Activated naive CD4-positive, alpha-beta T cell treated with anti-CD3 and anti-CD28 coated beads, Interleukin-2, amount 10 ng/mL, durations not matched to agents 7 days and 5 days (primary cell): ENCODE results near the gene ELF1.

Experiments used
- CTCF ChIA-PET: fragments of 350-600 bp; sonication (Branson Sonifier 250); formaldehyde crosslinking; loops from one replicate; lab custom pipeline; 2021; ENCODE audit warnings: antibody characterized with exemption; lab: Charles Lee
- DNase-seq: peaks from one replicate; pipeline ENCODE4 v3.0.0-alpha.2; 2020
- H3K27ac Mint-ChIP-seq: one replicate; pipeline ENCODE4 v1.8.0; 2021; ENCODE audit warnings: mild to moderate bottlenecking, moderate library complexity, mixed read lengths
- H3K27me3 Mint-ChIP-seq: one replicate; pipeline ENCODE4 v1.8.0; 2021; ENCODE audit warnings: mild to moderate bottlenecking, mixed read lengths
- H3K36me3 Mint-ChIP-seq: one replicate; pipeline ENCODE4 v1.8.0; 2021; ENCODE audit warnings: mixed read lengths
- H3K4me1 Mint-ChIP-seq: one replicate; pipeline ENCODE4 v1.8.0; 2021; ENCODE audit warnings: mixed read lengths
- H3K4me3 Mint-ChIP-seq: one replicate; pipeline ENCODE4 v1.8.0; 2021; ENCODE audit warnings: mild to moderate bottlenecking, moderate library complexity, mixed read lengths
- H3K9me3 Mint-ChIP-seq: one replicate; pipeline ENCODE4 v1.8.0; 2021; ENCODE audit warnings: mixed read lengths

The ELF1 gene

DNA sequence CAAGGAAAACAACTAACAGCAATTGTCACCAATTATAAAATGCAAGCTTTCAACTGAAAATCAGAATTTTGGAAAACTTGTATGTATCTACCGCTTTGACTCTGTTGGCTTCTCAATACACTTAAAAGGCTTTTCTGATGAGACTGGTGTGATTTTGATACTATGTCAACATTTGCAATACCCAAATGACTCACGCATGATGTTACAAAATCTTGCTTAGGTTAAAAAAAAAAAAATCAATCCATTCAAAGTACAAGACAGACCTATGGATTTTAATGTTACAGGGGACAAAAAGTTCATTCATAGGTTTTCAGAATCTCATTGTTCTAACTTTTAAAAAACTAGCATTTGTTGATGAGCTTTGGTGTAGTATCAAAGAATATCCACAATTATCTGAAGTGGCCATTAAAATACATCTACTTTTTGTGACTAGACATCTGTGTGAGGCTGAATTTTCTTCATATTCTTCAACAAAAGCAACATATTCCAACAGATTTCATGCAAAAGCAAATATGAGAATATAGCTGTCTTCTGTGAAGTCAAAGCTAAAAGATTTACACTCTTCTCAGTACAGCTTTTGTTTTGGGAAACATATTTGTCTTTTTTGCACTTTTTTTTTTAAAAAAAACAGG, 10.7 kb downstream of the ELF1 start:
- Mint-ChIP-seq H3K36me3 (peaks cover 41% of the 10 kb centered on the region), H3K4me1 (peaks cover 79% of the 10 kb centered on the region), H3K4me3 (peak overlapping the region; percentile 31), H3K27ac (peak overlapping the region; percentile 67), H3K27me3 (no peaks in the 10 kb centered on the region), H3K9me3 (no peaks in the 10 kb centered on the region)
- DNase-seq: no peak
- CTCF ChIA-PET: interaction anchor here (1.1 to 1.2 kb wide), 2 partner anchors 27 to 46 kb away, joined by 3 read pairs; no protein-coding TSS in a partner anchor

- DNase-seq: no peak
- H3K4me1 Mint-ChIP-seq: peaks cover 75% of the 10 kb centered on the region
- peaks cover 36% of the 10 kb centered on the region for H3K36me3 Mint-ChIP-seq
Observed at GRCh38 chr13:41007744-41008128, 11.4 kb downstream of the ELF1 start.

GRCh38 chr13:41006978-41007743, 12.0 kb downstream of the ELF1 start:
- no peaks in the 10 kb centered on the region for H3K27me3 Mint-ChIP-seq

More at GRCh38 chr13:41007744-41008128, 11.4 kb downstream of the ELF1 start:
- peak overlapping the region; percentile 31 for H3K4me3 Mint-ChIP-seq
- H3K27ac Mint-ChIP-seq: peak overlapping the region; percentile 67
- no peaks in the 10 kb centered on the region for H3K9me3 Mint-ChIP-seq
- CTCF ChIA-PET: interaction anchor here (1.0 to 1.2 kb wide), 2 partner anchors 26 to 29 kb away, joined by 3 read pairs; no protein-coding TSS in a partner anchor
- H3K27me3 Mint-ChIP-seq: no peaks in the 10 kb centered on the region

GRCh38 chr13:41006306-41006705, 12.8 kb downstream of the ELF1 start:
- CTCF ChIA-PET: interaction anchor here (0.8 to 2.0 kb wide), 4 partner anchors 13 to 48 kb away, joined by 3 to 7 read pairs (median 4); partner anchors contain the start of gene ELF1

More at GRCh38 chr13:41006978-41007743, 12.0 kb downstream of the ELF1 start:
- peak overlapping the region; percentile 73 for H3K4me3 Mint-ChIP-seq
- peaks cover 77% of the 10 kb centered on the region for H3K4me1 Mint-ChIP-seq
- CTCF ChIA-PET: interaction anchor here (1.0 to 2.0 kb wide), 3 partner anchors 12 to 28 kb away, joined by 3 to 7 read pairs (median 3); partner anchors contain the start of gene ELF1
- H3K36me3 Mint-ChIP-seq: peaks cover 34% of the 10 kb centered on the region
- no peak for DNase-seq
- H3K27ac Mint-ChIP-seq: peak overlapping the region; percentile 67
- H3K9me3 Mint-ChIP-seq: no peaks in the 10 kb centered on the region

DNA sequence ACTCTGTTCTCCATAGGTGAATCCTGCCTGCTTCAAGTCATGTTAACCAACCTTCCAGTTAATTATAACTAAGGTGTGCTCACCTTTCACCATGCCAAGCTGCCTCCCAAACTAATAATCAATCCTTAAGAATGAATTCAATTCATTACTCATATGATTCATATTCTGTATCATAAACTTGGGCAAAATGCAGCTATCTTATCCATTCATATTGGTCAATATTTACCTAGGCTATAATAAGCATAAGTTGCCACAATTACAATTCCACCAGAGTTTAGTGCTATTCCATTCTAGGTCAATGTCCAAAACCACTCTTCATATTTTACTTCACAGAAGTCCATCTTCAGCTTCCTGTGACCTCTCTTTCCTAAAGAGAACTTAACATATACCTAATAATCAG, 13.4 kb downstream of the ELF1 start:
- Mint-ChIP-seq H3K36me3 (peaks cover 34% of the 10 kb centered on the region), H3K4me3 (peak overlapping the region; percentile 53), H3K27ac (peak overlapping the region; percentile 91), H3K4me1 (peaks cover 74% of the 10 kb centered on the region), H3K9me3 (no peaks in the 10 kb centered on the region), H3K27me3 (no peaks in the 10 kb centered on the region)
- CTCF ChIA-PET: interaction anchor here (0.8 to 2.0 kb wide), 4 partner anchors 13 to 48 kb away, joined by 3 to 7 read pairs (median 4); partner anchors contain the start of gene ELF1
- no peak for DNase-seq

More at GRCh38 chr13:41006306-41006705, 12.8 kb downstream of the ELF1 start:
- Mint-ChIP-seq H3K27ac (peak overlapping the region; percentile 91), H3K36me3 (peaks cover 37% of the 10 kb centered on the region), H3K4me3 (peak overlapping the region; percentile 53), H3K27me3 (no peaks in the 10 kb centered on the region), H3K9me3 (no peaks in the 10 kb centered on the region), H3K4me1 (peaks cover 78% of the 10 kb centered on the region)
- no peak for DNase-seq

GRCh38 chr13:41004875-41005693, 14.0 kb downstream of the ELF1 start:
- peaks cover 73% of the 10 kb centered on the region for H3K4me1 Mint-ChIP-seq
- no peak for DNase-seq
- CTCF ChIA-PET: interaction anchor here (0.8 to 2.0 kb wide), 3 partner anchors 14 to 30 kb away, joined by 4 to 7 read pairs (median 5); partner anchors contain the start of gene ELF1

DNA sequence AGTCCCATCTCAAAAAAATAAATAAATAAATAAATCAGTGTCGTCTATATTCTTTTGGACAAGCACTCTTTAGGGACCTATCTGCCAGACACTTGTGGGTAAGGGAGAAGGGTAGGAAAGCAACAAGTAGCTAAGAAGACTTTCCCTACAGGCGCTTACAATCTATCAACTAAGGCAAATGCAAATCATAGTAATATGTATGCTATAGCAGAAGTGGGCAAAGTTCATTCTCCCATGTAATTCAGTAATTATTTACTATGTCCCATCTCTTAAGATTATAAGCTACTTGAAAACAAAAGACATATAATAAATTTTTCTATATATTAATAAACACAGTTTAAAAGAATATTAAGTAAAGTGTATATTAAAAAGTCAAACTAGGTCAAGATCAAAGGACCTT, 16.5 kb downstream of the ELF1 start:
- no peak for DNase-seq
- H3K27me3 Mint-ChIP-seq: no peaks in the 10 kb centered on the region
- H3K36me3 Mint-ChIP-seq: peaks cover 42% of the 10 kb centered on the region
- H3K27ac Mint-ChIP-seq: peak overlapping the region; percentile 19
- H3K9me3 Mint-ChIP-seq: no peaks in the 10 kb centered on the region
- CTCF ChIA-PET: interaction anchor here (1.0 to 1.3 kb wide), 3 partner anchors 9 to 28 kb away, joined by 3 to 5 read pairs (median 4); no protein-coding TSS in a partner anchor
- H3K4me1 Mint-ChIP-seq: peaks cover 78% of the 10 kb centered on the region
- no peak overlapping the region for H3K4me3 Mint-ChIP-seq

More at GRCh38 chr13:41004875-41005693, 14.0 kb downstream of the ELF1 start:
- Mint-ChIP-seq H3K36me3 (peaks cover 36% of the 10 kb centered on the region), H3K27me3 (no peaks in the 10 kb centered on the region), H3K9me3 (no peaks in the 10 kb centered on the region), H3K27ac (peak overlapping the region; percentile 91), H3K4me3 (peak overlapping the region; percentile 53)

DNA sequence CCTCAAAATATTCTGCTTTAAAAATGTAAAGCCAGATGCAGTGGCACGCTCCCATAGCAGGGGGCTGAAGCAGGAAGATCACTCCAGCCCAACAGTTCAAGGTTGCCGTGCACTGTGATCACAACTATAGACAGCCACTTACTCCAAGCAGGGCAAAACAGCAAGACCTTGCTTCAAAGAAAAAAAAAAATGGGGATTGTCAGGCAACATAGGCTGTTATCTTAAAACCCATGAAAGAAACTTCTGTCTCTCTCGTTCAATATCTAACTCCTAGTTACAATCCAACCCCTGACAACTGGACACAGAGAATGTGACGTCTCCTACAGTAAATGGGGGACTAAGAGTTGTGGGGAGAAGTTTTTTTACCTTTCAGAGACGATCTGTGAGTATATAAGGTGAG, 17.4 kb downstream of the ELF1 start:
- CTCF ChIA-PET: interaction anchor here (1.3 kb wide), 1 partner anchor 27 kb away, joined by 4 read pairs; no protein-coding TSS in a partner anchor
- H3K36me3 Mint-ChIP-seq: peaks cover 45% of the 10 kb centered on the region
- DNase-seq: no peak
- H3K27ac Mint-ChIP-seq: peak overlapping the region; percentile 51
- no peak overlapping the region for H3K4me3 Mint-ChIP-seq
- no peaks in the 10 kb centered on the region for H3K9me3 Mint-ChIP-seq
- H3K27me3 Mint-ChIP-seq: no peaks in the 10 kb centered on the region
- peaks cover 77% of the 10 kb centered on the region for H3K4me1 Mint-ChIP-seq

- Mint-ChIP-seq H3K4me3 (no peak overlapping the region), H3K36me3 (peaks cover 57% of the 10 kb centered on the region), H3K9me3 (no peaks in the 10 kb centered on the region), H3K27ac (no peak overlapping the region), H3K4me1 (peaks cover 81% of the 10 kb centered on the region), H3K27me3 (no peaks in the 10 kb centered on the region)
- CTCF ChIA-PET: no interaction called here
- DNase-seq: no peak
Observed at GRCh38 chr13:40999416-40999815, 19.7 kb downstream of the ELF1 start.

GRCh38 chr13:40996426-40997092, 22.6 kb downstream of the ELF1 start:
- Mint-ChIP-seq H3K4me3 (no peak overlapping the region), H3K9me3 (no peaks in the 10 kb centered on the region), H3K27me3 (no peaks in the 10 kb centered on the region), H3K36me3 (peaks cover 55% of the 10 kb centered on the region), H3K4me1 (peaks cover 83% of the 10 kb centered on the region), H3K27ac (peak overlapping the region; percentile 68)
- DNase-seq: no peak
- CTCF ChIA-PET: no interaction called here

DNA sequence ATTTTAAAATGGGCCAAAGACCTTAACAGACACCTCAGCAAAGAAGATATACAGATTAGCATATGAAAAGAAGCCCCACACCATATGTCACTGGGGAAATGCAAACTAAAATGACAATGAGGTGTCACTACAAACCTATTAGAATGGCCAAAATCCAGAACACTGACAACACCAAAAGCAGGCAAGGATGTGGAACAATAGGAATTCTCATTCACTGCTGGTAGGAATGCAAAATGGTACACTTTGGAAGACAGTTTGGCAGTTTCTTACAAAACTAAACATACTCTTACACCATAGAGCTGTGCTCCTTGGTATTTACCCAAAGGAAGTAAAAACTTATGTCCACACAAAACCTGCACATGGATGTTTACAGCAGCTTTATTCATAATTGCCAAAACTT, 23.1 kb downstream of the ELF1 start:
- no peak overlapping the region for H3K27ac Mint-ChIP-seq
- H3K4me1 Mint-ChIP-seq: peaks cover 79% of the 10 kb centered on the region
- H3K36me3 Mint-ChIP-seq: peaks cover 51% of the 10 kb centered on the region
- DNase-seq: no peak
- no peak overlapping the region for H3K4me3 Mint-ChIP-seq
- CTCF ChIA-PET: no interaction called here
- no peaks in the 10 kb centered on the region for H3K27me3 Mint-ChIP-seq
- H3K9me3 Mint-ChIP-seq: no peaks in the 10 kb centered on the region

DNA sequence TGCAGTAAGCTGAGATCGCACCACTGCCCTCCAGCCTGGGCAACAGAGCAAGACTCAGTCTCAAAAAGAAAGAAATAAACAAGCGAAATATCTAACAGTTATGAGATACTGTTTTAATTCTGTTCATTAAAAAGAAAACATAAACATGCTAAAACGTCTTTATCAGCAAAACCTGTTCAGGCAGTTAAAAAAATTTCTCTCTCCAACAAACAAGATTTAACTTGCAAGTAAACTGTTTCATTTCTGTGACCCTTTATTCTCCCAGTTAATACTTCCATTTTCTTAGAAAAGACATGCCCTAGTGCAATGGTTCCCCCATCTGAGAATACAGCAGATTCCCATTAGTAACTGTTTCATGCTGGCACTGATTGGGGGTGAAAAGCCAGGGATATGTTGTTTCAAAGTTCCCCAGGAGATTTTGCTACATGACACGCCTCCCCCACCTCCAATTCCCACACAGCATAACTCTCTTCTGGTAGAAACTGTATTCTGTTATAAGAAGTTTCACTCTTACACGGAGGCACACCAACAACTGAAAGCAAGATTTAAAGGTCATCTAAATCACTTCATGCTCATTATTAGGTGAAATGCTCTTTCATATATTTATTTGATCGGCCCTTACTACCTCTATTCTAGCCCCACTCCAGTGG, 24.4 kb downstream of the ELF1 start:
- Mint-ChIP-seq H3K4me1 (peaks cover 84% of the 10 kb centered on the region), H3K36me3 (peaks cover 51% of the 10 kb centered on the region), H3K27me3 (no peaks in the 10 kb centered on the region), H3K4me3 (peak overlapping the region; percentile 39), H3K27ac (peak overlapping the region; percentile 77), H3K9me3 (no peaks in the 10 kb centered on the region)
- DNase-seq: no peak
- CTCF ChIA-PET: interaction anchor here (1.0 kb wide), 1 partner anchor 22 kb away, joined by 3 read pairs; no protein-coding TSS in a partner anchor
